Fibroblast of lung (primary cell): ENCODE data around the gene PHOSPHO2. TPM values are rescaled to one million over a fixed set of nuclear protein-coding genes. Genes with fewer than 3 reads are reported as not detected.

ENCODE experiments used
- DNase-seq, 2 donors: peaks; one replicate each; pipeline versions ENCODE4 v3.0.0 to v3.0.0-alpha.2; 2010; ENCODE audit warnings: low read depth in 2 of 2
- H2AFZ ChIP-seq: 2 replicates; pipeline ENCODE4 v1.5.1; 2012; ENCODE audit warnings: low read length, control low read depth, inconsistent platforms
- H3K27ac ChIP-seq: 2 replicates; pipeline ENCODE4 v1.5.1; 2011; ENCODE audit warnings: low read length, control low read depth; ENCODE audit not compliant: insufficient read depth
- H3K27me3 ChIP-seq: 2 replicates; pipeline ENCODE4 v1.5.1; 2011; ENCODE audit warnings: mild to moderate bottlenecking, low read length; ENCODE audit not compliant: control insufficient read depth, insufficient read depth
- H3K36me3 ChIP-seq: 2 replicates; pipeline ENCODE4 v1.5.1; 2011; ENCODE audit warnings: low read length; ENCODE audit not compliant: control insufficient read depth, insufficient read depth
- H3K4me1 ChIP-seq: 2 replicates; pipeline ENCODE4 v1.5.1; 2011; ENCODE audit warnings: low read length; ENCODE audit not compliant: control insufficient read depth, insufficient read depth; ENCODE audit errors: extremely low read depth
- H3K4me2 ChIP-seq: 2 replicates; pipeline ENCODE4 v1.5.1; 2011; ENCODE audit warnings: low read length, control low read depth; ENCODE audit not compliant: insufficient read depth; ENCODE audit errors: extremely low read depth
- H3K4me3 ChIP-seq, 4 experiments: fragments of 200-600 bp in 1 of 4; sonication (generic) in 1 of 4; replicated peaks in 1 of 4; 2 replicates each; pipeline ENCODE4 v1.5.1; 2011 to 2016; ENCODE audit warnings: low read length in 4 of 4, low read depth in 3 of 4, mild to moderate bottlenecking in 3 of 4, control low read depth in 2 of 4, inconsistent platforms in 1 of 4, mixed read lengths in 1 of 4; ENCODE audit not compliant: insufficient read depth in 1 of 4; ENCODE audit errors: control extremely low read depth in 1 of 4
- H3K79me2 ChIP-seq: 2 replicates; pipeline ENCODE4 v1.5.1; 2012; ENCODE audit warnings: mild to moderate bottlenecking, low read length, inconsistent platforms; ENCODE audit not compliant: control insufficient read depth, insufficient read depth
- H3K9ac ChIP-seq: 2 replicates; pipeline ENCODE4 v1.5.1; 2011; ENCODE audit warnings: mild to moderate bottlenecking, low read length, control low read depth; ENCODE audit not compliant: insufficient read depth
- H3K9me3 ChIP-seq: 2 replicates; pipeline ENCODE4 v1.5.1; 2012; ENCODE audit warnings: low read depth, low read length; ENCODE audit not compliant: control insufficient read depth, insufficient read depth
- H4K20me1 ChIP-seq: 2 replicates; pipeline ENCODE4 v1.5.1; 2011; ENCODE audit warnings: low read length; ENCODE audit not compliant: control insufficient read depth, insufficient read depth; ENCODE audit errors: extremely low read depth
- CTCF ChIP-seq, 2 donors: IDR thresholded peaks in 1 of 2; conservative IDR thresholded peaks in 1 of 2; 1 replicate in 1 of 2; 2 replicates in 1 of 2; pipeline ENCODE4 v1.5.1; 2011 to 2012; ENCODE audit warnings: low read length in 2 of 2, control low read depth in 1 of 2, inconsistent platforms in 1 of 2, low read depth in 1 of 2, mild to moderate bottlenecking in 1 of 2
- EZH2 ChIP-seq: IDR thresholded peaks from 2 replicates; pipeline ENCODE4 v1.5.1; 2012; ENCODE audit warnings: low read length, control low read depth, mild to moderate bottlenecking; ENCODE audit errors: missing control alignments
- polyA plus RNA-seq, 2 donors: library from polyadenylated mRNA; depleted of rRNA in 1 of 2; stranded (reverse) in 1 of 2; unstranded in 1 of 2; fragments of >200 nt; gene quantifications; 2 replicates each; pipeline ENCODE4 v1.2.1, GENCODE V29; 2011 to 2012; ENCODE audit warnings: missing spikeins in 1 of 2
- total RNA-seq: library from RNA; depleted of rRNA; stranded (reverse); fragments of >200 nt; gene quantifications from 2 replicates; pipeline ENCODE4 v1.2.1, GENCODE V29; 2014

PHOSPHO2 gene
- total and polyA plus RNA-seq, 2 donors (not counting 1 experiment from before 2014, with no cell fraction given) = 2.8 to 5.4 TPM

GRCh38 chr2:169702996-169703395, 8.7 kb downstream of the PHOSPHO2 start:
- no peak for DNase-seq
- Histone ChIP-seq H3K4me1 (no peaks in the 10 kb centered on the region), H3K9ac (no peak overlapping the region), H3K79me2 (no peaks in the 10 kb centered on the region), H3K4me3 (no peak overlapping the region), H3K36me3 (no peaks in the 10 kb centered on the region), H4K20me1 (no peaks in the 10 kb centered on the region), H2AFZ (no peak overlapping the region), H3K9me3 (no peaks in the 10 kb centered on the region), H3K27me3 (no peaks in the 10 kb centered on the region), H3K4me2 (no peak overlapping the region), H3K27ac (no peak overlapping the region)
- TF ChIP-seq EZH2 (no peak), CTCF (conservative IDR thresholded peaks at IDR 0.05 in 1 of 2, IDR thresholded peaks at IDR 0.05 in 1 of 2; ENCODE audit: low read depth in 1 of 2, low read length in 2 of 2) (no peak)

GRCh38 chr2:169704160-169704708, 10.0 kb downstream of the PHOSPHO2 start:
- H3K27ac ChIP-seq = no peak overlapping the region
- no peaks in the 10 kb centered on the region for H3K27me3 ChIP-seq
- no peak for TF ChIP-seq EZH2
- TF ChIP-seq CTCF (conservative IDR thresholded peaks at IDR 0.05 in 1 of 2, IDR thresholded peaks at IDR 0.05 in 1 of 2; ENCODE audit: low read depth in 1 of 2, low read length in 2 of 2) = no peak
- no peak overlapping the region for H3K4me2 ChIP-seq
- no peaks in the 10 kb centered on the region for H3K79me2 ChIP-seq
- no peak for DNase-seq
- no peak overlapping the region for H3K9ac ChIP-seq
- no peaks in the 10 kb centered on the region for H3K4me1 ChIP-seq
- H2AFZ ChIP-seq = no peak overlapping the region
- H3K9me3 ChIP-seq = no peaks in the 10 kb centered on the region
- no peak overlapping the region for H3K4me3 ChIP-seq
- no peaks in the 10 kb centered on the region for H3K36me3 ChIP-seq
- H4K20me1 ChIP-seq = no peaks in the 10 kb centered on the region

- Histone ChIP-seq H4K20me1 (no peaks in the 10 kb centered on the region), H3K9ac (no peak overlapping the region), H3K4me2 (no peak overlapping the region), H3K4me3 (no peak overlapping the region), H2AFZ (no peak overlapping the region), H3K27ac (no peak overlapping the region), H3K79me2 (no peaks in the 10 kb centered on the region), H3K4me1 (no peaks in the 10 kb centered on the region), H3K9me3 (no peaks in the 10 kb centered on the region), H3K27me3 (no peaks in the 10 kb centered on the region), H3K36me3 (no peaks in the 10 kb centered on the region)
- peak; percentile 53 to 71 for DNase-seq
- TF ChIP-seq EZH2 = no peak
- TF ChIP-seq CTCF (conservative IDR thresholded peaks at IDR 0.05 in 1 of 2, IDR thresholded peaks at IDR 0.05 in 1 of 2; ENCODE audit: low read depth in 1 of 2, low read length in 2 of 2) = no peak
These were observed 11.7 kb downstream of the PHOSPHO2 start for GRCh38 chr2:169705927-169706326.
